B cell (primary cell): ENCODE data around the gene BRIP1. TPM values are rescaled to one million over a fixed set of nuclear protein-coding genes. Genes with fewer than 3 reads are reported as not detected.

Source experiments
- ATAC-seq: fragments of 200-7000 bp; cut with Tn5 transposase; one replicate; pipeline ENCODE4 v1.10.0; 2021; ENCODE audit warnings: low read depth, mild to moderate bottlenecking, moderate number of reproducible peaks, moderate library complexity
- CTCF ChIA-PET: fragments of 350-600 bp; sonication (Branson Sonifier 250); formaldehyde crosslinking; loops from one replicate; lab custom pipeline; 2021; ENCODE audit warnings: antibody characterized with exemption, inconsistent platforms; lab: Charles Lee
- POLR2A ChIA-PET: fragments of 350-600 bp; sonication (Branson Sonifier 250); formaldehyde crosslinking; loops from one replicate; lab custom pipeline; 2021; ENCODE audit warnings: antibody characterized with exemption; lab: Charles Lee
- DNase-seq: peaks from one replicate; pipeline ENCODE4 v3.0.0; 2013
- H2AFZ ChIP-seq: 2 replicates; pipeline ENCODE4 v1.6.1; 2012; ENCODE audit warnings: mild to moderate bottlenecking, low read depth, low read length; ENCODE audit not compliant: insufficient read depth, poor library complexity, severe bottlenecking
- H3K27ac ChIP-seq, 2 donors: 1 replicate in 1 of 2; 2 replicates in 1 of 2; pipeline ENCODE4 v1.5.1; 2012 to 2013; ENCODE audit warnings: low read length in 2 of 2, mild to moderate bottlenecking in 2 of 2, moderate library complexity in 1 of 2
- H3K27me3 ChIP-seq, 4 experiments: fragments of 200-600 bp in 1 of 4; sonication (generic) in 1 of 4; replicated peaks in 1 of 4; 1 replicate in 2 of 4; 2 replicates in 2 of 4; pipeline versions ENCODE4 v1.6.1 to v1.7.0; 2013 to 2016; ENCODE audit warnings: low read length in 3 of 4, mild to moderate bottlenecking in 2 of 4, mixed read lengths in 1 of 4, moderate library complexity in 1 of 4; ENCODE audit not compliant: insufficient read depth in 4 of 4, control insufficient read depth in 3 of 4; ENCODE audit errors: control extremely low read depth in 1 of 4
- H3K36me3 ChIP-seq, 2 experiments: replicated peaks in 1 of 2; 1 replicate in 1 of 2; 2 replicates in 1 of 2; pipeline versions ENCODE4 v1.6.1 to v1.7.1; 2013; ENCODE audit warnings: low read length in 1 of 2; ENCODE audit not compliant: insufficient read depth in 2 of 2, control insufficient read depth in 1 of 2; ENCODE audit errors: control extremely low read depth in 1 of 2, extremely low read depth in 1 of 2
- H3K4me1 ChIP-seq, 2 donors: fragments of 200-600 bp in 1 of 2; sonication (generic) in 1 of 2; 1 replicate in 1 of 2; 2 replicates in 1 of 2; pipeline versions ENCODE4 v1.5.1 to v1.6.1; 2013 to 2017; ENCODE audit warnings: low read length in 2 of 2; ENCODE audit not compliant: control insufficient read depth in 2 of 2, insufficient read depth in 2 of 2
- H3K4me2 ChIP-seq: replicated peaks from 2 replicates; pipeline ENCODE3; 2012; ENCODE audit warnings: mild to moderate bottlenecking, low read depth, low read length; ENCODE audit not compliant: poor library complexity, severe bottlenecking
- H3K4me3 ChIP-seq, 5 experiments: fragments of 200-600 bp in 1 of 5; sonication (generic) in 1 of 5; 1 replicate in 3 of 5; 2 replicates in 2 of 5; pipeline versions ENCODE4 v1.5.1 to v1.7.0; 2011 to 2016; ENCODE audit warnings: low read length in 4 of 5, mild to moderate bottlenecking in 4 of 5, low read depth in 2 of 5, control low read depth in 1 of 5, moderate library complexity in 1 of 5; ENCODE audit not compliant: insufficient read depth in 1 of 5; ENCODE audit errors: control extremely low read depth in 1 of 5, extremely low read depth in 1 of 5
- H3K79me2 ChIP-seq: fragments of 200-600 bp; sonication (generic); one replicate; pipeline ENCODE4 v1.6.0; 2016; ENCODE audit warnings: low read length; ENCODE audit not compliant: control insufficient read depth, insufficient read depth
- H3K9ac ChIP-seq: fragments of 200-600 bp; sonication (generic); 2 replicates; pipeline ENCODE4 v1.6.1; 2017; ENCODE audit warnings: mild to moderate bottlenecking, low read length, moderate library complexity
- H3K9me3 ChIP-seq, 3 donors: one replicate each; pipeline versions ENCODE4 v1.6.1 to v1.7.1; 2013; ENCODE audit warnings: low read length in 2 of 3; ENCODE audit not compliant: control insufficient read depth in 2 of 3, insufficient read depth in 1 of 3; ENCODE audit errors: control extremely low read depth in 1 of 3
- H4K20me1 ChIP-seq: 2 replicates; pipeline ENCODE4 v1.6.0; 2012; ENCODE audit warnings: mild to moderate bottlenecking, low read length; ENCODE audit not compliant: insufficient read depth, control insufficient read depth, poor library complexity, severe bottlenecking
- H3K27ac Mint-ChIP-seq: one replicate; pipeline ENCODE4 v1.8.0; 2021; ENCODE audit warnings: mixed read lengths
- H3K27me3 Mint-ChIP-seq: one replicate; pipeline ENCODE4 v1.8.0; 2021; ENCODE audit warnings: mixed read lengths
- H3K4me1 Mint-ChIP-seq: one replicate; pipeline ENCODE4 v1.8.0; 2021; ENCODE audit warnings: mixed read lengths
- H3K4me3 Mint-ChIP-seq: one replicate; pipeline ENCODE4 v1.8.0; 2021; ENCODE audit warnings: mixed read lengths
- H3K9me3 Mint-ChIP-seq: one replicate; pipeline ENCODE4 v1.8.0; 2022; ENCODE audit warnings: mixed read lengths; ENCODE audit not compliant: insufficient read depth
- CTCF ChIP-seq: fragments of 200-600 bp; IDR thresholded peaks from one replicate; pipeline ENCODE4 v1.8.0; 2022; ENCODE audit warnings: antibody characterized with exemption, mild to moderate bottlenecking
- EZH2 ChIP-seq: IDR thresholded peaks from 2 replicates; pipeline ENCODE4 v1.6.1; 2012; ENCODE audit warnings: borderline replicate concordance, low read depth, mild to moderate bottlenecking, moderate library complexity, low read length; ENCODE audit not compliant: insufficient read depth, poor library complexity, severe bottlenecking
- WGBS: methylation state at CpG from one replicate; pipeline ENCODE4 v1.1.5; 2013; ENCODE audit warnings: missing lambda C conversion rate; ENCODE audit not compliant: insufficient coverage; 5-methylcytosine and 5-hydroxymethylcytosine counted together
- intact Hi-C: fragments of 100-400 bp; cut with micrococcal nuclease; formaldehyde crosslinking; loops from one replicate; pipeline ENCODE4 v1.10.0; 2022
- polyA plus RNA-seq: library from polyadenylated mRNA; depleted of rRNA; stranded (reverse); fragments of >200 nt; gene quantifications from 2 replicates; pipeline ENCODE4 v1.2.3, GENCODE V29; 2012
- total RNA-seq, 2 donors: library from RNA; stranded (reverse); fragments of 120-200 nt in 1 of 2; gene quantifications; 1 replicate in 1 of 2; 2 replicates in 1 of 2; pipeline versions ENCODE4 v1.2.3 to v1.2.4, GENCODE V29; 2013 to 2022

Gene BRIP1
- total and polyA plus RNA-seq, 2 donors (not counting 1 experiment from before 2014, with no cell fraction given) = 0.89 to 2.4 TPM

GRCh38 chr17:61704935-61705449, 158.3 kb downstream of the BRIP1 start:
- DNase-seq (no peak), ATAC-seq (no peak)
- no peaks in the 10 kb centered on the region for H3K36me3 ChIP-seq
- Mint-ChIP-seq H3K27ac (no peak overlapping the region), H3K27me3 (no peaks in the 10 kb centered on the region), H3K9me3 (peaks cover 11% of the 10 kb centered on the region), H3K4me3 (no peak overlapping the region), H3K4me1 (no peaks in the 10 kb centered on the region)
- no peaks in the 10 kb centered on the region for H3K27me3 ChIP-seq
- peaks cover 5 to 24% (median 5%) of the 10 kb centered on the region in 3 donors for H3K9me3 ChIP-seq
- POLR2A ChIA-PET = no interaction called here
- H2AFZ ChIP-seq = no peak overlapping the region
- no peak overlapping the region for H3K27ac ChIP-seq
- intact Hi-C loops = no loop called here
- no peak overlapping the region for H3K9ac ChIP-seq
- no peak for TF ChIP-seq EZH2
- no peak for TF ChIP-seq CTCF
- no peaks in the 10 kb centered on the region for H4K20me1 ChIP-seq
- H3K79me2 ChIP-seq = no peaks in the 10 kb centered on the region
- no CpG with 5 or more reads among the region's 3 CpGs for WGBS
- no peaks in the 10 kb centered on the region for H3K4me1 ChIP-seq
- no peak overlapping the region for H3K4me2 ChIP-seq
- CTCF ChIA-PET = no interaction called here
- H3K4me3 ChIP-seq = no peak overlapping the region

DNA sequence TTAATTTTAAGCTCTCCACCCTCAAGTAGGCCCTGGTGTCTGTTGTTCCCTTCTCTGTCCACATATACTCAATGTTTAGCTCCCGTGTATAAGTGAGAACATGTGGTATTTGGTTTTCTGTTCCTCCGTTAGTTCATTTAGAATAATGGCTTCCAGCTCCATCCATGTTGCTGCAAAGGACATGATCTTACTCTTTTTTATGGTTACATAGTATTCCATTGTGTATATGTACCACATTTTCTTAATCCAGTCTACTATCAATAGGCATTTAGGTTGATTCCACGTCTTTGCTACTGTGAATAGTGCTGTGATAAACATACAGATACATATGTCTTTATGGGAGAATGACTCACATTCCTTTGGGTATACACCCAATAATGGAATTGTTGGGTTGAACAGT, 160.9 kb downstream of the BRIP1 start:
- Histone ChIP-seq H3K4me3 (no peak overlapping the region), H3K9ac (no peak overlapping the region), H3K4me2 (no peak overlapping the region), H3K27me3 (no peaks in the 10 kb centered on the region), H3K9me3 (peaks cover 8 to 34% (median 12%) of the 10 kb centered on the region in 3 donors), H3K4me1 (no peaks in the 10 kb centered on the region), H3K36me3 (no peaks in the 10 kb centered on the region), H4K20me1 (no peaks in the 10 kb centered on the region), H3K27ac (no peak overlapping the region), H3K79me2 (no peaks in the 10 kb centered on the region), H2AFZ (no peak overlapping the region)
- Mint-ChIP-seq H3K4me3 (no peak overlapping the region), H3K27ac (no peak overlapping the region), H3K27me3 (no peaks in the 10 kb centered on the region), H3K4me1 (no peaks in the 10 kb centered on the region), H3K9me3 (peaks cover 19% of the 10 kb centered on the region)
- TF ChIP-seq EZH2 = no peak
- TF ChIP-seq CTCF = no peak
- intact Hi-C loops = no loop called here
- DNase-seq (no peak), ATAC-seq (no peak)
- ChIA-PET POLR2A (no interaction called here), CTCF (no interaction called here)
- WGBS = no CpG with 5 or more reads among the region's 3 CpGs
